ENCODE measurements around the gene RASSF10. TPM values are rescaled to one million over a fixed set of nuclear protein-coding genes. Genes with fewer than 3 reads are reported as not detected.

RASSF10 gene
- total RNA-seq, 1 donor from 2014 or later: 0.25 TPM

DNA sequence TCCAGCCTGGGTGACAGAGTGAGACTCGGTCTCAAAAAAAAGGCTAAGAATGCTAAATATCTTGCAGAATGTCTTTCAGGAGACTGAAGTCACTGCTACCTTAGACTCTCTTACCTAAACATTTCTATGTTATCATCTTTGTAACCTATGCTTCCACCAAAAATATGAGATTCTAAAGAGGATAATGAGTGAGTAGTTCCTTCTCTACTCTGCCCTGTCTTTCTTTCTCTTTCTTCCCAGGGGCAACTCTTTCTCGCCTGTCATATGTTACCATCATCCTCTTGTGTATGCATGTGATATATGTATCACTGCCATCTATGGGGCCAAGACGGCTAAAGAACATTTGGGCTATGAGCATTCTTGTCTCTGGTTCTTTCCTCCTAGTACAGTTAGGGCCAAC, 9.0 kb upstream of the RASSF10 start:
- no peaks in the 10 kb centered on the region for H3K36me3 ChIP-seq
- H3K27me3 ChIP-seq (ENCODE audit: low read depth): peaks cover 35% of the 10 kb centered on the region
- TF ChIP-seq, protein P1, sequence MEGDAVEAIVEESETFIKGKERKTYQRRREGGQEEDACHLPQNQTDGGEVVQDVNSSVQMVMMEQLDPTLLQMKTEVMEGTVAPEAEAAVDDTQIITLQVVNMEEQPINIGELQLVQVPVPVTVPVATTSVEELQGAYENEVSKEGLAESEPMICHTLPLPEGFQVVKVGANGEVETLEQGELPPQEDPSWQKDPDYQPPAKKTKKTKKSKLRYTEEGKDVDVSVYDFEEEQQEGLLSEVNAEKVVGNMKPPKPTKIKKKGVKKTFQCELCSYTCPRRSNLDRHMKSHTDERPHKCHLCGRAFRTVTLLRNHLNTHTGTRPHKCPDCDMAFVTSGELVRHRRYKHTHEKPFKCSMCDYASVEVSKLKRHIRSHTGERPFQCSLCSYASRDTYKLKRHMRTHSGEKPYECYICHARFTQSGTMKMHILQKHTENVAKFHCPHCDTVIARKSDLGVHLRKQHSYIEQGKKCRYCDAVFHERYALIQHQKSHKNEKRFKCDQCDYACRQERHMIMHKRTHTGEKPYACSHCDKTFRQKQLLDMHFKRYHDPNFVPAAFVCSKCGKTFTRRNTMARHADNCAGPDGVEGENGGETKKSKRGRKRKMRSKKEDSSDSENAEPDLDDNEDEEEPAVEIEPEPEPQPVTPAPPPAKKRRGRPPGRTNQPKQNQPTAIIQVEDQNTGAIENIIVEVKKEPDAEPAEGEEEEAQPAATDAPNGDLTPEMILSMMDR (IDR thresholded peaks at IDR 0.05; ENCODE audit: borderline replicate concordance): no peak
- peaks cover 3% of the 10 kb centered on the region for H3K9me3 ChIP-seq (replicated peaks)
- H3K27ac ChIP-seq (replicated peaks): no peak overlapping the region
- no peaks in the 10 kb centered on the region for H3K4me1 ChIP-seq
- H3K4me3 ChIP-seq: no peak overlapping the region
- intact Hi-C loops (cut with micrococcal nuclease): no loop called here
- DNase-seq: no peak

DNA sequence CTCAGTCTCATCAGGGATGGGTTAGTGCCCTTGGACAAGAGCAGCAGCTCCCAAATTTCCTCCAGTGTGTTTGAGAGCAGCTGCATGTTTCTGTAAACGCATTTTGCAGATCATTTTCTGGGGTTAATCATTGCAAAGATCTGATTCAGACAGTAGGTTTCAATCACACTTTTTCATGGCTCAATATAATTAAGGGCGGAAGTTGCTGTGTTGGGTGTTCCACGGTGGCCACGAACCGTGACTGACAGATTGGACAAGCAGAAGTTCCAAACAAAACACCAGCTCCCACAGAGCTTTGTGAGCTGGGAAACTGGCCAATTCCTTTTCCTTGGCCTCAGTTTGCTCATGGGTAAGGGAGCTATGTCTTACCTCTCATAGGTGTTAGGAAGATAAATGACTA, 8.4 kb upstream of the RASSF10 start:
- intact Hi-C loops (cut with micrococcal nuclease): no loop called here

DNA sequence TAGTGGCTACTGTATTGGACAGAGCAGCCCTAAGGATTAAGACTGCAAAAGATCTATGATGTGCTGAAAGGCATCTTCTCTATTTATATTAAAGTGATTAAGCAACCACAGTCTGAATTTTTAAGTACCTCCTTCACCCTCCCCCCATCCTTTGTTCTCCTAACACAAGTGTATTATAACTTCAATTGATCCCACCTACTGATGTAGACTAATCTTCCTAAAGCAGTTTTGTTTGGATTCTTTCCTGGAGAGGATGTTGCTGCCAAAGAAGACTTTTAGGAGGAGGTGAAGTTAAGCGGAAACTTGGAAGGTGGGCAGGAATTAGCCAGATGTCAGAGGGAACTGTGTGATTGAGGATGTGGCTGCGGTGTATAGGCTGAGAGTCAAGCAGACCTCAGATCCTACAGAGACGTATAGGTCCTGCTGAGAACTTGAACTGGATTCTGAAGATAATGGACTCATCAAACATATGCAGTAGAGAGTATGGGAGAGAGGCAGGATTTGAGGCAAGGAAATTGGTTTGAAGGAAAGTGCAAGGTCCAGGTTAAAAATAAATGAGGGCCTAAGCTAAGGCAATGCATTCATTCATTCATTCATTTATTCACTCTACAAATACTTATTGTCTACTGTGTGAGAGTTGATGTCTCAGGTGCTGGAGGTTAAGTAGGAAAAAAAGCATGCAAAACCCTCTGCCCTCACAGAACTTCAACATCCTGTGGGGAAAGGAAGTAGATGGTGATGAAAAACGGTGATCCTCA, 5.2 kb upstream of the RASSF10 start:
- H3K36me3 ChIP-seq: no peaks in the 10 kb centered on the region
- no peak overlapping the region for H3K4me3 ChIP-seq
- TF ChIP-seq, protein P1 (IDR thresholded peaks at IDR 0.05; ENCODE audit: borderline replicate concordance): no peak
- no peaks in the 10 kb centered on the region for H3K9me3 ChIP-seq (replicated peaks)
- peaks cover 5% of the 10 kb centered on the region for H3K4me1 ChIP-seq
- no peak for DNase-seq
- H3K27ac ChIP-seq (replicated peaks): no peak overlapping the region
- H3K27me3 ChIP-seq (ENCODE audit: low read depth): peaks cover 73% of the 10 kb centered on the region
- intact Hi-C loops (cut with micrococcal nuclease): no loop called here

More for the DNA sequence above, 8.4 kb upstream of the RASSF10 start:
- Histone ChIP-seq H3K9me3 (replicated peaks) (peaks cover 2% of the 10 kb centered on the region), H3K27me3 (ENCODE audit: low read depth) (peaks cover 41% of the 10 kb centered on the region), H3K4me3 (no peak overlapping the region), H3K27ac (replicated peaks) (no peak overlapping the region), H3K36me3 (no peaks in the 10 kb centered on the region), H3K4me1 (no peaks in the 10 kb centered on the region)
- TF ChIP-seq, protein P1 (IDR thresholded peaks at IDR 0.05; ENCODE audit: borderline replicate concordance): no peak
- no peak for DNase-seq

DNA sequence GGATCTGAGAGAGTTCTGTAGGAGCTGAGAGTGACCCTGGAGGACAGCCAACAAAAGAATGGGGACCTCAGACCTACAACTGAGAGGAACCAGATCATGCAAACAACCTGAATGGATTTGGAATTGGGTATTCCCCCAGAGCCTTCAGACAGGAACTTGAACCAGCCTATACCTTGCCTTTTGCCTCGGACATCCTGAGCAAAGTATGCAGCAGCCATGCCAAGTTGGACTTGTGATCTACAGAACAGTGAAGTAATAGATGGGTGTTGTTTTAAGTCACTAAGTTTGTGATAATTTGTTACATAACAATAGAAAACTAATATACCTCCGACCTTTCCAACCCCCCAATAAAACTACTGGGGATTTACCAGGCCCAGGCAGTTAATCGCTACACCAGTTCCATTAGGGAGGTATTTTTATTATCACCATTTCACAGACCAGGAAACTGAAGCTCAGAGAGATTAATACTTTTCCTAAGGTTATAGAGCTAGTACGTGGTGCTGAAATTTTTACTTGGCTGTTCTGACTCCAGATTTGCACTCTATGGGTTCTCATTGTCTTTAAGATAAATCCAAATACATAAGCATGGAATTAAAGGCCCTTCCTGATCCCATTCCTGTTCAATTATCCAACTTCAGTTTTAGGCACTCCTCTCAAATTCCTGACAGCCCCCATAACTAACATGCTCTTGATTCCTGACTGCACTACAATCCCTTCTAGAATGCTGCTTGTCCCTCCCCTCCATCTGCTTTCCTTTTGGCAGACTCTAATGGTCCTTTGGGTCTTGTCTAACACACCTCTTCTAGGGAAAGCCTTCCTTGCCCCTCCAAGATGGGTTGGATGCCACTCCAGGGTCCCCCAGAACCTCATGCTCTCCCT, 1.7 kb upstream of the RASSF10 start:
- H3K27me3 ChIP-seq (ENCODE audit: low read depth): peaks cover 88% of the 10 kb centered on the region
- peaks cover 35% of the 10 kb centered on the region for H3K4me1 ChIP-seq
- no peaks in the 10 kb centered on the region for H3K9me3 ChIP-seq (replicated peaks)
- no peak overlapping the region for H3K27ac ChIP-seq (replicated peaks)
- TF ChIP-seq, protein P1 (IDR thresholded peaks at IDR 0.05; ENCODE audit: borderline replicate concordance): no peak
- no peak for DNase-seq
- intact Hi-C loops (cut with micrococcal nuclease): no loop called here
- H3K4me3 ChIP-seq: no peak overlapping the region
- no peaks in the 10 kb centered on the region for H3K36me3 ChIP-seq

DNA sequence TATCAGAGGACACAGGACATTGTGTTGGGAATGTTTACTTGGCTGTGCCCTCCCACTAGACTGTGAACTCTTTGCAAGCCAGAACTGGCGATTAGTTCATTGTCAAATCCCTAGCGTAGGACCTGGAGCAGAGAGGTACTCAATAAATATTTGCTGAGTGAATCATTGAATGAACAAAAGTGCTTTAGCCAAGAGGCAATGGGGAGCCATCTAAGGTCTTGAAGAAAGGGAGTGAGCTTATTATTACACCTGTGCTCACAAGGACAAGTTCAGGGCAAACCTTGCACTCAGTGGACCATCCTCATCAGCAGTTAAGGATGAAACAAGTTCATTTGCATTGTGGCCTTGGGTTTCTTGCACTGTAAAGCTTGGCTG, 1.1 kb upstream of the RASSF10 start:
- no peak overlapping the region for H3K4me3 ChIP-seq
- H3K27me3 ChIP-seq (ENCODE audit: low read depth): peaks cover 93% of the 10 kb centered on the region
- H3K36me3 ChIP-seq: no peaks in the 10 kb centered on the region
- TF ChIP-seq, protein P1 (IDR thresholded peaks at IDR 0.05; ENCODE audit: borderline replicate concordance): no peak
- peaks cover 39% of the 10 kb centered on the region for H3K4me1 ChIP-seq
- DNase-seq: no peak
- intact Hi-C loops (cut with micrococcal nuclease): no loop called here
- no peaks in the 10 kb centered on the region for H3K9me3 ChIP-seq (replicated peaks)
- H3K27ac ChIP-seq (replicated peaks): no peak overlapping the region
